K562 (cell line): Measurements from ENCODE around the gene FAM53B. TPM values are rescaled to one million over a fixed set of nuclear protein-coding genes. Genes with fewer than 3 reads are reported as not detected.

ENCODE experiments used
- ATF1 ChIP-seq, 2 experiments: fragments of 450-650 bp in 1 of 2; IDR thresholded peaks; 2 replicates each; pipeline ENCODE4 v1.6.1; 2016; ENCODE audit warnings: missing compliant biosample characterization in 1 of 2, missing genetic modification characterization in 1 of 2
- BACH1 ChIP-seq: fragments of 200-800 bp; sonication (Bioruptor generic); IDR thresholded peaks from 2 replicates; pipeline ENCODE4 v1.6.1; 2016; ENCODE audit warnings: missing genetic modification characterization, missing compliant biosample characterization
- CCNT2 ChIP-seq: IDR thresholded peaks from 2 replicates; pipeline ENCODE4 v1.6.1; 2011; ENCODE audit warnings: borderline replicate concordance, low read depth, mild to moderate bottlenecking, moderate library complexity, mixed read lengths, low read length; ENCODE audit not compliant: insufficient read length; ENCODE audit errors: extremely low read depth
- CXXC5 ChIP-seq: fragments of 250-450 bp; sonication (Bioruptor Pico); IDR thresholded peaks from 2 replicates; pipeline ENCODE4 v1.8.0; 2022; ENCODE audit warnings: inconsistent platforms, mild to moderate bottlenecking, moderate library complexity
- ELF1 ChIP-seq: fragments of 200-800 bp; sonication (Bioruptor generic); IDR thresholded peaks from 2 replicates; pipeline ENCODE4 v1.6.1; 2016; ENCODE audit warnings: missing genetic modification characterization, missing compliant biosample characterization
- HMGN3 ChIP-seq: IDR thresholded peaks from 2 replicates; pipeline ENCODE4 v1.6.1; 2011; ENCODE audit warnings: borderline replicate concordance, low read depth, mild to moderate bottlenecking, mixed read lengths, low read length; ENCODE audit not compliant: insufficient read length; ENCODE audit errors: extremely low read depth
- KDM4B ChIP-seq, 2 experiments: fragments of 450-650 bp in 1 of 2; sonication (generic) in 1 of 2; IDR thresholded peaks; 2 replicates each; pipeline ENCODE4 v1.6.1; 2016 to 2017; ENCODE audit warnings: borderline replicate concordance in 2 of 2, antibody characterized with exemption in 1 of 2, low read depth in 1 of 2, mild to moderate bottlenecking in 1 of 2
- MAFF ChIP-seq: IDR thresholded peaks from 2 replicates; pipeline ENCODE4 v1.6.1; 2012; ENCODE audit warnings: low read length, improper control_type of control experiment
- MAZ ChIP-seq, 2 experiments: fragments of 450-650 bp in 1 of 2; sonication (generic) in 1 of 2; formaldehyde crosslinking; IDR thresholded peaks in 1 of 2; conservative IDR thresholded peaks in 1 of 2; 2 replicates each; pipeline versions ENCODE4 v1.4.0 to v1.5.0; 2020; ENCODE audit warnings: mild to moderate bottlenecking in 1 of 2, missing genetic modification reagents in 1 of 2
- NONO ChIP-seq, 2 experiments: fragments of 200-400 bp in 1 of 2; fragments of 450-650 bp in 1 of 2; formaldehyde crosslinking in 1 of 2; IDR thresholded peaks; 2 replicates each; pipeline ENCODE4 v1.6.1; 2017; ENCODE audit warnings: low read depth in 2 of 2, mild to moderate bottlenecking in 2 of 2, moderate library complexity in 2 of 2, low read length in 1 of 2
- NR2C2 ChIP-seq, 2 experiments: fragments of 200-800 bp in 1 of 2; sonication (Bioruptor generic) in 1 of 2; sonication (generic) in 1 of 2; formaldehyde crosslinking in 1 of 2; IDR thresholded peaks; 2 replicates each; pipeline versions ENCODE4 v1.6.1 to v1.8.0; 2016 to 2022; ENCODE audit warnings: mild to moderate bottlenecking in 1 of 2, missing compliant biosample characterization in 1 of 2, missing genetic modification characterization in 1 of 2, missing genetic modification reagents in 1 of 2
- POLR2G ChIP-seq: fragments of 200-400 bp; formaldehyde crosslinking; IDR thresholded peaks from 2 replicates; pipeline ENCODE4 v1.6.1; 2017; ENCODE audit warnings: low read depth, mild to moderate bottlenecking, antibody characterized with exemption, low read length, moderate library complexity
- POLR2H ChIP-seq: IDR thresholded peaks from 2 replicates; pipeline ENCODE4 v1.6.1; 2016; ENCODE audit warnings: missing genetic modification characterization, low read depth, mild to moderate bottlenecking, control low read depth, missing compliant biosample characterization, moderate library complexity
- TAF1 ChIP-seq: IDR thresholded peaks from 2 replicates; pipeline ENCODE4 v1.6.1; 2011; ENCODE audit warnings: mild to moderate bottlenecking, low read length, moderate library complexity; ENCODE audit not compliant: insufficient read depth, control insufficient read depth, severe bottlenecking; ENCODE audit errors: extremely low read depth
- ZNF175 ChIP-seq: fragments of 200-800 bp; sonication (Bioruptor generic); IDR thresholded peaks from 2 replicates; pipeline ENCODE4 v1.6.1; 2016; ENCODE audit warnings: low read depth, mild to moderate bottlenecking, missing genetic modification characterization, missing compliant biosample characterization
- ZNF695 ChIP-seq: fragments of 450-650 bp; formaldehyde crosslinking; IDR thresholded peaks from 2 replicates; pipeline ENCODE4 v1.4.0; 2020; ENCODE audit warnings: mild to moderate bottlenecking, moderate library complexity
- polyA plus RNA-seq, 8 experiments: library from polyadenylated mRNA; depleted of rRNA in 4 of 8; stranded (reverse) in 5 of 8; unstranded in 3 of 8; fragments of >200 nt; fragmentation: Nextera tagmentation in 2 of 8; fragmentation: Illumina TruSeq in 1 of 8; extraction: Ambion mirVana in 2 of 8; extraction: Trizol in 1 of 8; gene quantifications; 2 replicates each; pipeline versions ENCODE4 v1.2.1 to v1.2.3, GENCODE V29; 2011 to 2014; ENCODE audit warnings: inconsistent platforms in 1 of 8, missing spikeins in 1 of 8
- total RNA-seq, 7 experiments: library from RNA; depleted of rRNA in 6 of 7; stranded (reverse); fragments of >200 nt in 6 of 7; fragmentation: Illumina TruSeq in 2 of 7; extraction: Trizol in 2 of 7; gene quantifications; 2 replicates each; pipeline versions ENCODE4 v1.2.1 to v1.2.3, GENCODE V29; 2011 to 2021; ENCODE audit warnings: low replicate concordance in 1 of 7
- TF ChIP-seq, protein P1 (sequence below), 3 experiments: fragments of 200-800 bp in 1 of 3; fragments of 250-450 bp in 1 of 3; fragments of 450-650 bp in 1 of 3; sonication (Bioruptor Pico) in 1 of 3; sonication (Bioruptor generic) in 1 of 3; formaldehyde crosslinking in 1 of 3; IDR thresholded peaks; 2 replicates each; pipeline versions ENCODE4 v1.6.1 to v1.8.0; 2016 to 2022; ENCODE audit warnings: mild to moderate bottlenecking in 2 of 3, missing genetic modification characterization in 2 of 3, missing compliant biosample characterization in 1 of 3, moderate library complexity in 1 of 3
- TF ChIP-seq, protein P2 (sequence below), 2 experiments: IDR thresholded peaks; 2 replicates each; pipeline ENCODE4 v1.6.1; 2011; ENCODE audit warnings: borderline replicate concordance in 1 of 2, control low read depth in 1 of 2, low read depth in 1 of 2, low read length in 1 of 2, mild to moderate bottlenecking in 1 of 2, mixed read lengths in 1 of 2, moderate library complexity in 1 of 2; ENCODE audit not compliant: insufficient read depth in 1 of 2, insufficient read length in 1 of 2, poor library complexity in 1 of 2, severe bottlenecking in 1 of 2; ENCODE audit errors: extremely low read depth in 1 of 2

FAM53B gene
- total and polyA plus RNA-seq, 9 of the 15 experiments (the other 6 are each of a cell fraction or from before 2014, with no cell fraction given): 0.03 to 16.5 (median 5.0) TPM

DNA sequence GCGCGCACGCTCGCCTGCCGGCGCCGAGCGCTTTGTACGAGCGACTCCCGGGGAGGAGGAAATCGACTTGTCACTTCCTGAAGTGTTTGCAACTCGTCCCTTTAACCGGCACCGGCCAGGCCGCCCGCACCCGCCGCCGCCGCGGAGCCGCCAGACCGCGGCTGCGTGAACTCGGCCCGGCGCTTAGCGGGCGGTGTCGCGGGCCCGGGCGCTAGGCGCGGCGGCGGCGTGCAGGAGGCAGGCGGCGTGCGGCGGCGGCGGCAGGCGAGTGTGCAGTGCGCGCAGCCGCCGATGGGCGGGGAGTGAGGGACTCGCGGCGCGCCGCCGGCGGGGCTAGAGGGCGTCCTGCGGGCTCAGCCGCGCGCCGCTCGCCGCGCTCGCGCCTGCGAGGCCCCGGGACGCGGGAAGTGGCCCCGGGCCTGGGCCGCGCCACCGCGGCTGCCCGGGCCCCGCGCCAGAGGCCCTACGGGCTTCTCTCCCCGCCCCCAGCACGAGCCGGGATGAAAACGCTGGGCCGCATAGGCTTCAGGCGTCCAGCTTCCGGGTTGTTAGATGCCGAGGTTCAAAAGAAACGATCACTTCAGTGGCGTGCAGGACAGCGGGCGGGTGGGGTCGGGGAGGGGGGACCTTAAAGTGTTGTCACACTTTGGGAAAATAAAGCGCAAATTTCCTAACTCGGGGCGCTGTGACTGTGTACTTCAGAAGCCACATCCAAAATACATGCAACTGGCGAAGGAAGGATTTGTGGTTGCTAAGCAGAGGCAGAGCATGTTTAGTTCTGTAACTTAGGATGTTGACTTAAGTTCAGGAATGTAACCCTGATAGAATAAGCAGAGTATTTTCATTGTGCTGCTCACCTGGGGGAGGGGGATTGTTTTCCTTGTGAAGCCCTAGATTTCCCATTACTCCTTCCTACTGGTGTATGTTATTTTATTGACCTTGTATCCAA is at the start of gene FAM53B (continued):
- TF ChIP-seq, protein P1, sequence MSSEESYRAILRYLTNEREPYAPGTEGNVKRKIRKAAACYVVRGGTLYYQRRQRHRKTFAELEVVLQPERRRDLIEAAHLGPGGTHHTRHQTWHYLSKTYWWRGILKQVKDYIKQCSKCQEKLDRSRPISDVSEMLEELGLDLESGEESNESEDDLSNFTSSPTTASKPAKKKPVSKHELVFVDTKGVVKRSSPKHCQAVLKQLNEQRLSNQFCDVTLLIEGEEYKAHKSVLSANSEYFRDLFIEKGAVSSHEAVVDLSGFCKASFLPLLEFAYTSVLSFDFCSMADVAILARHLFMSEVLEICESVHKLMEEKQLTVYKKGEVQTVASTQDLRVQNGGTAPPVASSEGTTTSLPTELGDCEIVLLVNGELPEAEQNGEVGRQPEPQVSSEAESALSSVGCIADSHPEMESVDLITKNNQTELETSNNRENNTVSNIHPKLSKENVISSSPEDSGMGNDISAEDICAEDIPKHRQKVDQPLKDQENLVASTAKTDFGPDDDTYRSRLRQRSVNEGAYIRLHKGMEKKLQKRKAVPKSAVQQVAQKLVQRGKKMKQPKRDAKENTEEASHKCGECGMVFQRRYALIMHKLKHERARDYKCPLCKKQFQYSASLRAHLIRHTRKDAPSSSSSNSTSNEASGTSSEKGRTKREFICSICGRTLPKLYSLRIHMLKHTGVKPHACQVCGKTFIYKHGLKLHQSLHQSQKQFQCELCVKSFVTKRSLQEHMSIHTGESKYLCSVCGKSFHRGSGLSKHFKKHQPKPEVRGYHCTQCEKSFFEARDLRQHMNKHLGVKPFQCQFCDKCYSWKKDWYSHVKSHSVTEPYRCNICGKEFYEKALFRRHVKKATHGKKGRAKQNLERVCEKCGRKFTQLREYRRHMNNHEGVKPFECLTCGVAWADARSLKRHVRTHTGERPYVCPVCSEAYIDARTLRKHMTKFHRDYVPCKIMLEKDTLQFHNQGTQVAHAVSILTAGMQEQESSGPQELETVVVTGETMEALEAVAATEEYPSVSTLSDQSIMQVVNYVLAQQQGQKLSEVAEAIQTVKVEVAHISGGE (CRISPR knock-in tag; IDR thresholded peaks at IDR 0.05): 0 out of 6 replicates have a peak, but pooled peaks of 1 of the 3 experiments have one; percentile 27
- TF ChIP-seq MAFF: no peak
- peak; percentile 92 for TF ChIP-seq CCNT2
- TF ChIP-seq NONO (IDR thresholded peaks at IDR 0.05; ENCODE audit: low read depth in 2 of 2, low read length in 1 of 2): peak in 1 of 2 experiments; percentile 83; a peak in 2 of 4 replicates
- TF ChIP-seq, protein P2, sequence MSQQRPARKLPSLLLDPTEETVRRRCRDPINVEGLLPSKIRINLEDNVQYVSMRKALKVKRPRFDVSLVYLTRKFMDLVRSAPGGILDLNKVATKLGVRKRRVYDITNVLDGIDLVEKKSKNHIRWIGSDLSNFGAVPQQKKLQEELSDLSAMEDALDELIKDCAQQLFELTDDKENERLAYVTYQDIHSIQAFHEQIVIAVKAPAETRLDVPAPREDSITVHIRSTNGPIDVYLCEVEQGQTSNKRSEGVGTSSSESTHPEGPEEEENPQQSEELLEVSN (IDR thresholded peaks at IDR 0.05; ENCODE audit: borderline replicate concordance in 1 of 2, extremely low read depth in 1 of 2, insufficient read depth in 1 of 2, insufficient read length in 1 of 2, low read depth in 1 of 2, low read length in 1 of 2, poor library complexity in 1 of 2, severe bottlenecking in 1 of 2): peak; percentile 55 to 74
- TF ChIP-seq ZNF175 (CRISPR knock-in tag): 0 out of 2 replicates have a peak, but pooled peaks have one; percentile 50
- TF ChIP-seq POLR2H: peak; percentile 36; the same call in 1 of the 2 replicates
- TF ChIP-seq HMGN3: peak; percentile 53
- TF ChIP-seq NR2C2 (CRISPR knock-in tag; IDR thresholded peaks at IDR 0.05): no peak
- TF ChIP-seq NR2C2 (tag; IDR thresholded peaks at IDR 0.05): peak; percentile 60
- no peak for TF ChIP-seq BACH1
- TF ChIP-seq ATF1 (CRISPR knock-in tag; IDR thresholded peaks at IDR 0.05): no peak
- no peak for TF ChIP-seq ATF1 (tag; IDR thresholded peaks at IDR 0.05)
- no peak for TF ChIP-seq ZNF695 (CRISPR knock-in tag)
- TF ChIP-seq KDM4B (IDR thresholded peaks at IDR 0.05; ENCODE audit: borderline replicate concordance in 2 of 2, low read depth in 1 of 2): no peak
- peak; percentile 65 for TF ChIP-seq POLR2G
- peak in 1 of 2 experiments; percentile 39; a peak in 1 of 4 replicates for TF ChIP-seq MAZ (CRISPR knock-in tag; conservative IDR thresholded peaks at IDR 0.05 in 1 of 2, IDR thresholded peaks at IDR 0.05 in 1 of 2)
- TF ChIP-seq CXXC5 (CRISPR knock-in tag): peak; percentile 89
- peak; percentile 84 for TF ChIP-seq ELF1 (tag)
- peak; percentile 27 for TF ChIP-seq TAF1
